ENCODE data around the gene GLIS1.

DNA sequence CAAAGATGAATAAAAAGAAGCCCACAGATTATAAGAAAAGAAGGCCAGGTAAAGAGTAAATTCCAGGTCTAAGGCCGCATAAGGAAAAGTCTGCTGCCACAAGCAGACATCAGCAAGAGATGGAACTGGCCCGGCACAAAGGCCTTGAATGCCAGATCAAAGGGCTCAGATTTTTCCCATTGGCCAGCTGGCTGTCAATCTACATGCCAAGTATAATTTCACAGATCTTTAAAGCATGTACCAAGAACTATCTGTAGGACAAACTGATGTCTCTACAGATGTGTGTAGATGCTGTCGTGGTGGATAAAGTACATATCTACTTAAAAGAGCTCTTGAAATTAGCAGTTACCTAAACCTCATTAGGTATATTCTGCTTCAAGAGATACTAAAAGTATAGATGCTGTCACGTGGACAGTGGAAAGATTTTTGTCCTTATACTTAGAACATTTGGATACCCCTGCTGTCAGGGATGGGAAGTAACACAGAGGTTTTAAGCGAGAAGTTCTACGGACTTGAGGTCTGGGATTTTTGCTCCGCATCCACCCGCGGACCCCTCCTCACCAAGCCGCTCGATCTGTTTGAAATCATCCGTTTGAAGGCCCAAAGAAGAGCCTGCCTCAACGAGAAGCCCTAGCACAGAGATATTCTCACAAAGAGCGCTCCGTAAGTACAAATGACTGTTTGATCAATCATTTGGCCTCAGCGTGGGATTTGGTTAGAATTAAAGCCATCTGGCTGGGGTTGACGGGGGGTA, 10.1 kb downstream of the GLIS1 start:
- no peak for TF ChIP-seq SIN3A (IDR thresholded peaks at IDR 0.05; ENCODE audit: low read depth)
- no peak for TF ChIP-seq EZH2phosphoT487 (IDR thresholded peaks at IDR 0.05; ENCODE audit: borderline replicate concordance)
- TF ChIP-seq, protein P1, sequence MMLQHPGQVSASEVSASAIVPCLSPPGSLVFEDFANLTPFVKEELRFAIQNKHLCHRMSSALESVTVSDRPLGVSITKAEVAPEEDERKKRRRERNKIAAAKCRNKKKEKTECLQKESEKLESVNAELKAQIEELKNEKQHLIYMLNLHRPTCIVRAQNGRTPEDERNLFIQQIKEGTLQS (IDR thresholded peaks at IDR 0.05), result no peak
- TF ChIP-seq POLR2A (IDR thresholded peaks at IDR 0.05; ENCODE audit: borderline replicate concordance, extremely low read depth, insufficient read depth, insufficient read length), result no peak
- TF ChIP-seq CTCF (IDR thresholded peaks at IDR 0.05 in 2 of 3, conservative IDR thresholded peaks at IDR 0.05 in 1 of 3; ENCODE audit: borderline replicate concordance in 1 of 3, insufficient read depth in 1 of 3, low read depth in 2 of 3, low read length in 2 of 3), result no peak
- no peak for TF ChIP-seq MAX (IDR thresholded peaks at IDR 0.05)
- no peak for TF ChIP-seq EZH2 (IDR thresholded peaks at IDR 0.05)
- TF ChIP-seq REST (IDR thresholded peaks at IDR 0.05; ENCODE audit: low read depth), result no peak
- no peak for TF ChIP-seq ZNF274 (IDR thresholded peaks at IDR 0.05; ENCODE audit: low read depth, low read length)
- no peak for TF ChIP-seq POLR2AphosphoS5 (IDR thresholded peaks at IDR 0.05; ENCODE audit: low read depth, low read length)
- TF ChIP-seq, protein P2, sequence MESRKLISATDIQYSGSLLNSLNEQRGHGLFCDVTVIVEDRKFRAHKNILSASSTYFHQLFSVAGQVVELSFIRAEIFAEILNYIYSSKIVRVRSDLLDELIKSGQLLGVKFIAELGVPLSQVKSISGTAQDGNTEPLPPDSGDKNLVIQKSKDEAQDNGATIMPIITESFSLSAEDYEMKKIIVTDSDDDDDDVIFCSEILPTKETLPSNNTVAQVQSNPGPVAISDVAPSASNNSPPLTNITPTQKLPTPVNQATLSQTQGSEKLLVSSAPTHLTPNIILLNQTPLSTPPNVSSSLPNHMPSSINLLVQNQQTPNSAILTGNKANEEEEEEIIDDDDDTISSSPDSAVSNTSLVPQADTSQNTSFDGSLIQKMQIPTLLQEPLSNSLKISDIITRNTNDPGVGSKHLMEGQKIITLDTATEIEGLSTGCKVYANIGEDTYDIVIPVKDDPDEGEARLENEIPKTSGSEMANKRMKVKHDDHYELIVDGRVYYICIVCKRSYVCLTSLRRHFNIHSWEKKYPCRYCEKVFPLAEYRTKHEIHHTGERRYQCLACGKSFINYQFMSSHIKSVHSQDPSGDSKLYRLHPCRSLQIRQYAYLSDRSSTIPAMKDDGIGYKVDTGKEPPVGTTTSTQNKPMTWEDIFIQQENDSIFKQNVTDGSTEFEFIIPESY (IDR thresholded peaks at IDR 0.05; ENCODE audit: extremely low read depth, insufficient replicate concordance, low read length), result no peak
- no peak for TF ChIP-seq ZFX (IDR thresholded peaks at IDR 0.05)
